Stimulated activated CD8-positive, alpha-beta memory T cell treated with anti-CD3 and anti-CD28 coated beads, Interleukin-2, amount 100 ng/mL, for 1 hour (primary cell): ENCODE data around the gene TMEM123.

Experiments
- DNase-seq, 2 donors: peaks; one replicate each; pipeline ENCODE4 v3.0.0-alpha.2; 2020; ENCODE audit warnings: low read depth in 2 of 2

TMEM123 gene

GRCh38 chr11:102472127-102472526 is 19.6 kb upstream of the TMEM123 start:
- no peak for DNase-seq

- no peak for DNase-seq
Measured at GRCh38 chr11:102471474-102471873, 18.9 kb upstream of the TMEM123 start.

GRCh38 chr11:102470251-102470650 is 17.7 kb upstream of the TMEM123 start:
- no peak for DNase-seq

- DNase-seq, result no peak
Measured at GRCh38 chr11:102469196-102469821, 16.7 kb upstream of the TMEM123 start.

GRCh38 chr11:102468616-102469195 is 16.1 kb upstream of the TMEM123 start:
- no peak for DNase-seq

- no peak for DNase-seq
Measured at GRCh38 chr11:102467853-102468580, 15.5 kb upstream of the TMEM123 start.

GRCh38 chr11:102467080-102467708 is 14.6 kb upstream of the TMEM123 start:
- no peak for DNase-seq

GRCh38 chr11:102465696-102466095 is 13.1 kb upstream of the TMEM123 start:
- no peak for DNase-seq

GRCh38 chr11:102464859-102465500 is 12.4 kb upstream of the TMEM123 start:
- no peak for DNase-seq

- DNase-seq, result no peak
Measured at GRCh38 chr11:102464037-102464436, 11.5 kb upstream of the TMEM123 start.

GRCh38 chr11:102462610-102463009 is 10.0 kb upstream of the TMEM123 start:
- DNase-seq, result no peak

- no peak for DNase-seq
Measured at GRCh38 chr11:102459393-102459792, 6.8 kb upstream of the TMEM123 start.

- no peak for DNase-seq
Measured at GRCh38 chr11:102458548-102458947, 6.0 kb upstream of the TMEM123 start.

- DNase-seq, result no peak
Measured at GRCh38 chr11:102457865-102458264, 5.3 kb upstream of the TMEM123 start.

- no peak for DNase-seq
Measured at GRCh38 chr11:102457056-102457677, 4.6 kb upstream of the TMEM123 start.

- DNase-seq, result no peak
Measured at GRCh38 chr11:102456381-102456780, 3.8 kb upstream of the TMEM123 start.

GRCh38 chr11:102453921-102454320 is 1.4 kb upstream of the TMEM123 start:
- DNase-seq, result no peak

GRCh38 chr11:102453302-102453695 is 734 bp upstream of the TMEM123 start:
- no peak for DNase-seq

- peak; percentile 43 to 64 for DNase-seq
Measured at GRCh38 chr11:102451681-102452460, 694 bp downstream of the TMEM123 start.

GRCh38 chr11:102451041-102451680 is 1.4 kb downstream of the TMEM123 start:
- DNase-seq, result no peak
